Transverse colon (tissue), 4 donors: ENCODE data around the gene NECTIN1. TPM values are rescaled to one million over a fixed set of nuclear protein-coding genes. Genes with fewer than 3 reads are reported as not detected.

Source experiments
- DNase-seq: peaks from one replicate; pipeline ENCODE4 v3.0.0-alpha.2; 2019
- H3K27ac ChIP-seq, 4 donors: fragments of 200-600 bp; sonication (generic); 2 replicates each; pipeline ENCODE4 v1.5.1; 2016 to 2018; ENCODE audit warnings: inconsistent platforms in 4 of 4
- H3K27me3 ChIP-seq: fragments of 200-600 bp; sonication (generic); 2 replicates; pipeline ENCODE4 v1.5.1; 2017; ENCODE audit warnings: inconsistent platforms
- H3K36me3 ChIP-seq, 4 donors: fragments of 200-600 bp; sonication (generic); 2 replicates each; pipeline ENCODE4 v1.5.1; 2017 to 2019; ENCODE audit warnings: inconsistent platforms in 4 of 4
- H3K4me1 ChIP-seq, 4 donors: fragments of 200-600 bp; sonication (generic); 2 replicates each; pipeline ENCODE4 v1.5.1; 2017 to 2020; ENCODE audit warnings: inconsistent platforms in 4 of 4
- H3K4me3 ChIP-seq, 4 donors: fragments of 200-600 bp; sonication (generic); 1 replicate in 1 of 4; 2 replicates in 3 of 4; pipeline versions ENCODE4 v1.5.1 to v1.6.1; 2017 to 2019; ENCODE audit warnings: inconsistent platforms in 4 of 4
- H3K9me3 ChIP-seq, 2 donors: fragments of 200-600 bp; sonication (generic); 2 replicates each; pipeline ENCODE4 v1.5.1; 2017 to 2019; ENCODE audit warnings: inconsistent platforms in 2 of 2
- CTCF ChIP-seq, 5 experiments: fragments of 200-600 bp in 3 of 5; fragments of 450-650 bp in 2 of 5; sonication (generic) in 3 of 5; IDR thresholded peaks; 1 replicate in 2 of 5; 2 replicates in 3 of 5; pipeline ENCODE4 v1.5.1; 2016 to 2017; ENCODE audit warnings: antibody characterized with exemption in 5 of 5, inconsistent platforms in 3 of 5, mild to moderate bottlenecking in 2 of 5, moderate library complexity in 1 of 5
- EP300 ChIP-seq: sonication (generic); formaldehyde crosslinking; IDR thresholded peaks from one replicate; pipeline ENCODE4 v1.6.1; 2017; ENCODE audit warnings: antibody characterized with exemption, low read depth
- POLR2A ChIP-seq: fragments of 450-650 bp; IDR thresholded peaks from one replicate; pipeline ENCODE4 v1.6.1; 2016; ENCODE audit warnings: antibody characterized with exemption, mild to moderate bottlenecking, moderate library complexity
- POLR2AphosphoS5 ChIP-seq, 3 donors: sonication (generic); formaldehyde crosslinking; IDR thresholded peaks; one replicate each; pipeline ENCODE4 v1.6.1; 2016; ENCODE audit warnings: antibody characterized with exemption in 3 of 3
- WGBS, 2 donors: methylation state at CpG; one replicate each; pipeline ENCODE4 v1.1.5; 2018; ENCODE audit warnings: low coverage in 1 of 2; 5-methylcytosine and 5-hydroxymethylcytosine counted together
- in situ Hi-C, 4 donors: fragments of 200-750 bp; cut with MboI; loops; one replicate each; pipeline versions ENCODE4 v1.15.0 to v1.15.1; 2017; ENCODE audit warnings: low sequenced_read_pairs in 3 of 4, low pct_ligation_motif_present in 1 of 4, low pct_unique_long_range_greater_than_20kb in 1 of 4
- intact Hi-C: fragments of 100-400 bp; cut with DNase I; formaldehyde crosslinking; loops from one replicate; pipeline ENCODE4 v1.15.1; 2023; ENCODE audit warnings: low total_unique reads
- total RNA-seq, 4 donors: library from RNA; depleted of rRNA; stranded (reverse); fragments of >200 nt; gene quantifications; one replicate each; pipeline ENCODE4 v1.1.0, GENCODE V29; 2016

The NECTIN1 gene
- total RNA-seq, 4 donors from 2014 or later: 11.0 to 71.2 (median 12.6) TPM

GRCh38 chr11:119757378-119757777 lies 28.4 kb upstream of the NECTIN1 start:
- no peaks in the 10 kb centered on the region for H3K27me3 ChIP-seq
- intact Hi-C loops (no loop called here), in situ Hi-C loops (no loop called here)
- H3K27ac ChIP-seq: no peak overlapping the region
- H3K4me1 ChIP-seq: peaks cover 0 to 7% (median 0%) of the 10 kb centered on the region in 4 donors
- no peak overlapping the region for H3K4me3 ChIP-seq
- 72 to 74% methylated on average over 2 to 5 of the region's 5 CpGs for WGBS, 2 donors
- DNase-seq: no peak
- TF ChIP-seq POLR2AphosphoS5 (IDR thresholded peaks at IDR 0.05): no peak
- TF ChIP-seq POLR2A: no peak
- TF ChIP-seq EP300: no peak
- TF ChIP-seq CTCF (IDR thresholded peaks at IDR 0.05): no peak
- H3K36me3 ChIP-seq: no peaks in the 10 kb centered on the region
- H3K9me3 ChIP-seq: no peaks in the 10 kb centered on the region

GRCh38 chr11:119756169-119756865 lies 27.3 kb upstream of the NECTIN1 start:
- no peaks in the 10 kb centered on the region for H3K36me3 ChIP-seq
- intact Hi-C loops: no loop called here
- peaks cover 0 to 7% (median 0%) of the 10 kb centered on the region in 4 donors for H3K4me1 ChIP-seq
- no peaks in the 10 kb centered on the region for H3K9me3 ChIP-seq
- H3K27ac ChIP-seq: no peak overlapping the region
- no peak for TF ChIP-seq POLR2AphosphoS5 (IDR thresholded peaks at IDR 0.05)
- TF ChIP-seq CTCF (IDR thresholded peaks at IDR 0.05): no peak
- TF ChIP-seq EP300: no peak
- TF ChIP-seq POLR2A: no peak
- DNase-seq: no peak
- no peaks in the 10 kb centered on the region for H3K27me3 ChIP-seq
- H3K4me3 ChIP-seq: no peak overlapping the region
- WGBS, 2 donors: 80% methylated on average over 5 of the region's 5 CpGs; no CpG with 5 or more reads in 1 of the 2 donors
- in situ Hi-C loops: no loop called here

- WGBS, 2 donors: 79 to 80% methylated on average over 2 to 9 of the region's 9 CpGs
- in situ Hi-C loops (no loop called here), intact Hi-C loops (no loop called here)
- Histone ChIP-seq H3K27ac (no peak overlapping the region), H3K36me3 (no peaks in the 10 kb centered on the region), H3K4me1 (peaks cover 0 to 7% (median 0%) of the 10 kb centered on the region in 4 donors), H3K9me3 (no peaks in the 10 kb centered on the region), H3K4me3 (no peak overlapping the region), H3K27me3 (no peaks in the 10 kb centered on the region)
- no peak for DNase-seq
- no peak for TF ChIP-seq POLR2AphosphoS5 (IDR thresholded peaks at IDR 0.05)
- TF ChIP-seq POLR2A: no peak
- no peak for TF ChIP-seq EP300
- TF ChIP-seq CTCF (IDR thresholded peaks at IDR 0.05): no peak
Measured at GRCh38 chr11:119755356-119756071, 26.5 kb upstream of the NECTIN1 start.

GRCh38 chr11:119754656-119755355 lies 25.8 kb upstream of the NECTIN1 start:
- DNase-seq: no peak
- 67 to 73% methylated on average over 3 to 18 of the region's 18 CpGs for WGBS, 2 donors
- Histone ChIP-seq H3K4me3 (no peak overlapping the region), H3K4me1 (peaks cover 0 to 7% (median 0%) of the 10 kb centered on the region in 4 donors), H3K9me3 (no peaks in the 10 kb centered on the region), H3K27me3 (no peaks in the 10 kb centered on the region), H3K36me3 (no peaks in the 10 kb centered on the region), H3K27ac (no peak overlapping the region)
- in situ Hi-C loops (no loop called here), intact Hi-C loops (no loop called here)
- no peak for TF ChIP-seq POLR2AphosphoS5 (IDR thresholded peaks at IDR 0.05)
- no peak for TF ChIP-seq CTCF (IDR thresholded peaks at IDR 0.05)
- no peak for TF ChIP-seq EP300
- no peak for TF ChIP-seq POLR2A
